LNCAP (cell line): ENCODE data around the gene ZBTB44.

Experiments used
- TF ChIP-seq, protein P1 (sequence below): fragments of 450-650 bp; IDR thresholded peaks from 2 replicates; pipeline ENCODE4 v1.5.1; 2017; ENCODE audit warnings: mild to moderate bottlenecking

The ZBTB44 gene, protein sequence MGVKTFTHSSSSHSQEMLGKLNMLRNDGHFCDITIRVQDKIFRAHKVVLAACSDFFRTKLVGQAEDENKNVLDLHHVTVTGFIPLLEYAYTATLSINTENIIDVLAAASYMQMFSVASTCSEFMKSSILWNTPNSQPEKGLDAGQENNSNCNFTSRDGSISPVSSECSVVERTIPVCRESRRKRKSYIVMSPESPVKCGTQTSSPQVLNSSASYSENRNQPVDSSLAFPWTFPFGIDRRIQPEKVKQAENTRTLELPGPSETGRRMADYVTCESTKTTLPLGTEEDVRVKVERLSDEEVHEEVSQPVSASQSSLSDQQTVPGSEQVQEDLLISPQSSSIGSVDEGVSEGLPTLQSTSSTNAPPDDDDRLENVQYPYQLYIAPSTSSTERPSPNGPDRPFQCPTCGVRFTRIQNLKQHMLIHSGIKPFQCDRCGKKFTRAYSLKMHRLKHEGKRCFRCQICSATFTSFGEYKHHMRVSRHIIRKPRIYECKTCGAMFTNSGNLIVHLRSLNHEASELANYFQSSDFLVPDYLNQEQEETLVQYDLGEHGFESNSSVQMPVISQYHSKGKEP

DNA sequence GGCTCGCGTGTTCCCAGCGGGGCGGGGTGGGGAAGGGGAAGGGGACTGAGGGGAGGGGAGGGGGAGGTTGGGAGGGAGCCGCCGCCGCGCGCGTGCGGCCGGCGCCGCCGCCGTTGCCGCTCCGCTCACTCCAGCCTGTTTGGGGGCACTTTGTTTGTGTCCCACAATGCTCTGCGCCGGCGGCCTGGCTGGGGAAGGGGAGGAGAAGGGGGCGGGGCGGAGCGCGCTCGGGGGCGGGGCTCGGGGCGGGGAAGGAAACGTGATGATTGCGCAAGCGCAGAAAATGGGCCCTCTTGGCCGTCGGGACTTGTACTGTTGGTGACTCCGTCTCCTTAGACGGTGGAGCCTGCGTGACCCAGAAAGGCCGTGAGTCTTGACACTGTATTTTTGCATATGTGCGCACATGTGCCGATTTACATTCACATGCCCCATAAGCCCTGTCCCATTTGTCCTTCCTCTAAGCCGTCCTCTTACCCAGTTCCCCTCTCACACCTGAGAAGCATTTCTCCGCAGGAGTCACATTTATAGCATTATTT is at the start of gene ZBTB44:
Gene ZBTB44, minus strand, starts transcription at position 168 of the 536 bp plus-strand sequence. CDS start 53,044 bp downstream, outside the sequence.
- TF ChIP-seq, protein P1, sequence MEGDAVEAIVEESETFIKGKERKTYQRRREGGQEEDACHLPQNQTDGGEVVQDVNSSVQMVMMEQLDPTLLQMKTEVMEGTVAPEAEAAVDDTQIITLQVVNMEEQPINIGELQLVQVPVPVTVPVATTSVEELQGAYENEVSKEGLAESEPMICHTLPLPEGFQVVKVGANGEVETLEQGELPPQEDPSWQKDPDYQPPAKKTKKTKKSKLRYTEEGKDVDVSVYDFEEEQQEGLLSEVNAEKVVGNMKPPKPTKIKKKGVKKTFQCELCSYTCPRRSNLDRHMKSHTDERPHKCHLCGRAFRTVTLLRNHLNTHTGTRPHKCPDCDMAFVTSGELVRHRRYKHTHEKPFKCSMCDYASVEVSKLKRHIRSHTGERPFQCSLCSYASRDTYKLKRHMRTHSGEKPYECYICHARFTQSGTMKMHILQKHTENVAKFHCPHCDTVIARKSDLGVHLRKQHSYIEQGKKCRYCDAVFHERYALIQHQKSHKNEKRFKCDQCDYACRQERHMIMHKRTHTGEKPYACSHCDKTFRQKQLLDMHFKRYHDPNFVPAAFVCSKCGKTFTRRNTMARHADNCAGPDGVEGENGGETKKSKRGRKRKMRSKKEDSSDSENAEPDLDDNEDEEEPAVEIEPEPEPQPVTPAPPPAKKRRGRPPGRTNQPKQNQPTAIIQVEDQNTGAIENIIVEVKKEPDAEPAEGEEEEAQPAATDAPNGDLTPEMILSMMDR: no peak

DNA sequence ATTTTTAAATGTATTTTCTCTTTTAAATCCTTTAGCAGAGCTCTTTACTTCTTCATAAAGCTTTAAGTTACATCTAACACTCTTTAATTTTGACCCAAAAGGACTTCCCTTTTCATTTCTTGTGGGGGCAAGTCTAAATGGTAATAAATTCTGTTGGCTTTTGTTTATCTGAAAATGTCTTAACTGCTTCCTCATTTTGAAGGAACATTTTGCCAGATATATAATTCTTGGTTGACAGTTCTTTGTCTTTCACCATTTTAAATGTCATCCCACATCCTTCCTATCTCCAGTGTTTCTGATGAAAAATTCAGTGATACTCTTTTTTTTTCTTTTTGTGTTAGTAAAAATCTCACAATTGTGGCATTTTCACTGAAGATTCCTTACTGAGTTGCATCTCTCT is 44.7 kb upstream of the ZBTB44 start:
- TF ChIP-seq, protein P1: no peak

DNA sequence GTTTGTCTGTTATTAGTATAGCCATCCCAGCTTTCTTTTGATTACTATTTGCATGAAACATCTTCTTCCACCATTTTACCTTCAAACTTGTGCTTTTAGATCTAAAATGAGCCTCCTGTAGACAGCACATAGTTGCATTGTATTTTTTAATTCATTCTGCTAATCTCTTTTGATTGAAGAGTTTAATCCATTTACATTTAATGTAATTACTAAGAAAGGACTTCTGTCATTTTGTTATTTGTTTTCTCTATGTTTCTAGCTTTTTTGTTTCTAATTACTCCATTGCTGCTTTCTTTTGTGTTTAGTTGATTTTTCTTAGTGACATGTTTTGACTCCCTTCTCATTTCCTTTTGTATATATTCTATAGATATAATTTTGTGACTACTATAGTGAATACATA is 43.7 kb upstream of the ZBTB44 start:
- TF ChIP-seq, protein P1: no peak

DNA sequence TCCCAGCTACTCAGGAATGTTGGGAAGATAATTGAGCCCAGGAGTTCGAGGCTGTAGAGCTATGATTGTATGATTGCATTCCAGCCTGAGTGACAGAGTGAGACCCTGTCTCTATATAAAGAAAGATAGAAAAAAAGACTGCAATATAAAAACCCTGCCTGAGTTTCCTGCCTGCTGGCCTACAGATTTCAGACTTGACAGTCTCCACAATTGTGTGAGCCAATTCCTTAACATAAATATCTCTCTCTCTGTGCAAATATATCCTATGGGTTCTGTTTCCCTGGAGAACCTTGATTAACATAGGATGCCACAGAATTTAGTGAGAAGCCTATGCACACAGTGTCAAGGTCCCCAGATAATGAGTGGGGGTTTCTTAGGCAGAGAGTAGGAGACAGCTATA is 32.5 kb upstream of the ZBTB44 start:
- TF ChIP-seq, protein P1: no peak

DNA sequence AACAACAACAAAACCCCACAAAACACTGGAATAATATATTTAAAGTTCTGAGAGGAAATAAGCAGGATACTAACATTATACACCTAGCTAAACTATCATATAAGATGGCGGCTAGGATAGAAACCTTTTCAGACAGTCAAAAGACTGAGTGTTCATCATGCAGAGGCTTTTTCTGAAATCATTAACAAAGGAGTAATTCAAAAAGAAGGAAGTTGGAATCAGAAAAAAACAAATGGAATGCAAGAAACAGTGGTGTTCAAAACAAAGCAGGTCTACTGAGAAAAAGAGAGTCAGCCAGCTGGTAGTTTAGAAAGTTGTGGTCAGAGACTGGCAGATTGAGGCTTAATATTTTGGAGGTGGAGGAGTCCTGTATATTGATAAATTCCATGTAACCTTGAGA is 30.1 kb upstream of the ZBTB44 start:
- TF ChIP-seq, protein P1: no peak

DNA sequence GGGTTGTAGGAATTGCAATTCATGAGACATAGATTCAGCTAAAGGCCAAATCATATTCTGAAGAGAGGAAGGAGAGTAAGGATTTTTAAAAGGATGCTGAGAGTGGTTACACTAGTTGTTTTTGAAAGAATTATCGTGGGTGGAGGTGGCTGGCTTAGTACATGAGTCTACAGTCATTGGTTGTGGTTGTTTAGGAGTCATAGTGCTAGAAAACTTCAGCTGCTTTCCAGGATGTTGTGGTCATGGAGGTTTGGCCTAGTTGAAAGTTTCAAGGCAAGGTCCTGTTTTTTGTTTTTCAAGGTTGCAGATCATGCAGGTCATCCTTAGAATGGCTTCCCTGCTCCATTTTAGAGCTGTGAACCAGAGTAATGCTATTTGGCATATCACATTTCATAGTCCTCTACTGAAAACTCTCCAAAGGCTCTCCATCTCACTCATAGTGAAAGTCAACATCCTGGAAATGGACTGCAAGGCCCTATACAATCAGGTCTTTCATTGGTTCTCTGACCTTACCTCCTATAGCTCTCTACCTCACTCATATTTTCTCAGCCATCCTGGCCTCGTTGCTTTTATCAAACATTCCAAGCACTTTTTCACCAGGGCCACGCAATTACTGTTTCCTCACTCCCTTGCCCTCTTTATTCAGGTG is 26.1 kb upstream of the ZBTB44 start:
- TF ChIP-seq, protein P1: no peak

DNA sequence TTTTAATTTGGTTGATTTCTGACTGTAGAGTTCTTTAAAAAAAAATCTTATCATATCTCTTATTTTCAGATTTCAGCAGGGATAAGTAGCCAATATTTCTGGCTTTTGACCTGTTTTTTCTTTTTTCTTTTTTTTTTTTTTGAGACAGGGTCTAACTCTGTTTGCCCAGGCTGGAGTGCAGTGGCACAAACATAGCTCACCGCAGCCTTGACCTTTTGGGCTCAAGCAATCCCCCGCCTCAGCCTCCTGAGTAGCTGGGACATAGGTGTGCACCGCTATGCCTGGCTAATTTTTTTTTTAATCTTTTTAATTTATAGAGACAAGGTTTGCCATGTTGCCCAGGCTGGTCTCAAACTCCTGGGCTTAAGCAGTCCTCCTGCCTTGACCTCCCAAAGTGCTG is 23.9 kb upstream of the ZBTB44 start:
- TF ChIP-seq, protein P1: no peak
